HG03558 (cell line): ENCODE data around the gene PLA1A.
"Not testable (repeated sequence)": the region's sequence is repeated elsewhere in the genome, so short reads cannot be mapped to it uniquely, and the experiment has no call there.

Experiments used
- ATAC-seq: cut with Tn5 transposase; IDR thresholded peaks from one replicate; pipeline ENCODE4 v1.9.1; 2021; ENCODE audit warnings: moderate number of reproducible peaks; ENCODE audit not compliant: unreplicated experiment; ENCODE audit errors: extremely low read depth

Gene PLA1A

DNA sequence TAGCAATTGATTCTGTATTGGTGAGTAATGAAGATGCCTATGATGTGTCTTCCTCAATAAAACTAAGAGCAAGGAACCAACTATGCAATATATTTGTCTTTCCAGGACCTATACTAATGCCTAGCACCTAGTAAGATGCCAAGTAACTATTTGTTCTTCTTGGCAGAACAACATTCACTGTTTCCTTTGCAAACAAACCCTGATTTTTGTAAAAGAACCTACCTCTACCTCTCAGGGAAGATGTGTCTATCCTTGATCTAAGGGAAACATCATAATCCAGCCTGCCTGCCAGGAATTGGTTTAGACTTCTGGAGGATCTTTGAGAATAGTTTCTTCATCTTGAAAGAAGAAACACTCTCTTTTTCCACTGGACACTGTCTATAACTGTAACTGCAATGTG is 22.2 kb upstream of the PLA1A start:
- no peak for ATAC-seq

DNA sequence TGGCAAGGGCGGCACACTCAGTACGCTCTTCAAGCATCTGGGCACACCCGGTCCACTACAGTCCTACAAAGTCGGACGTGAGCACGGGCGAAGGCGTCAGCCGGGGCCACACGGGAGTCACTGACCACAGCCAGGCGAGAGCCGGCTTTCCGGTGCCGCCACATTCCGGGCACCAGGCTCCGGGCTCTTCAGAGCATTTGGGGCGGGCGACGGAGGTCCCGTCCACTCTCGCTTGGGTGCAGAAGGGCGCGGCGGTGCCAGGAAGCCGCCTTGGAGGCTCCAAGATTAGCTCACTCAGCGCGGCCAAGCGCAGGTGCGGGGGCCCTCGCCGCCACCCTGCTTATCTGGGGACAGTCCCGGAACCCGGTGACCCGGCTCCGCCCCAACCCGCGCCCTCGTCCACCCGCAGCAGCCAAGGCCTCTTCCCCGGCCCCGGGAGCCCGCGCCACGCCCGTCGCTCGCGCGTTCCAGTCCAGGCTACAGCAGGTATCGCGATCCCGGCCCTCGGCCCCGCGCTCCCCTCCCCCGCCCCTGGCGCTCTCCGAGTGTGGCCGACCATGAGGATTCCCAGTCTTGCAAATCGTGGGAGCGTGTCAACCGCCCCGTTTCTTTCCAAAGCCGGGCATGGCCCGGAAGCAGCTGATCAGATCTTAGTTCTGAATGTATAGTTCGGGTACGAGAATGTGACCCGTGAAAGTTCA is 18.2 kb upstream of the PLA1A start, which contains the start of gene ADPRH:
Gene ADPRH (plus strand): TSS at position 127 of the 701 bp plus-strand sequence. CDS start 2,678 bp downstream, outside the sequence.
- ATAC-seq: peak; percentile 41

DNA sequence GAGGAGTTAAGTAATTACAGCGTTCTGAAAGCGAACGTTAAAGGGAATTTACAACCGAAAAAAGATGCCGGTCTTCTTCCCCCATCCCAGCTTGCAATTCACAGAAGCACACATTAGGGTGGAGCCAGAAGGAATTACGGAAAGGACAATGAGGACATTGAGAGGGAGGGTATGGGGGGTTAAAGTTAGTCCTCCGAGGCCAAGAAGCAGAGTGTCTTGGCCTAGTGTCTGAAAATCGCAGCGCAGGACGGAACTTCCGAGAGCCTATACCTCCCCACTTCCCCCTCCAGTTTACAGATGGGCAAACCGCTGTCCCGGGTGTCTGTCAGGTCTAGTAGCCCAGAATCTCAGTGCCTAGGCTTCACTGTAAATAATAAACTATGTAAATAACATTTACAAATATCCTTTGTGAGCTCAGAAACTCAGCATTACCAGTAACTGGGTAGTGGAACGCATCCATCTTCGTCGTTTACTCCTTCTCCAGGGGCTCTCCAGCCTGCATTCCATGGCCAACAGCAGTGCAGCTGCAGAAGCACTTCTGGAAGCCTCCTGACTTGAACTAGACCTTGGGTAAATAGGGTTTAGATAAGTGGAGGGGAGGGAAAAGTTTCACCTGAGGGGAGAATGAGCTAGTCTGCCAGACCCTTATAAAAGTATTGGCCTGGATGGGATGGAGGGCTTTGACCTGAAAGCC is 17.5 kb upstream of the PLA1A start:
- peak; percentile 41 for ATAC-seq

- ATAC-seq: no peak
These were observed 15.5 kb upstream of the PLA1A start for GRCh38 chr3:119582178-119582577.

DNA sequence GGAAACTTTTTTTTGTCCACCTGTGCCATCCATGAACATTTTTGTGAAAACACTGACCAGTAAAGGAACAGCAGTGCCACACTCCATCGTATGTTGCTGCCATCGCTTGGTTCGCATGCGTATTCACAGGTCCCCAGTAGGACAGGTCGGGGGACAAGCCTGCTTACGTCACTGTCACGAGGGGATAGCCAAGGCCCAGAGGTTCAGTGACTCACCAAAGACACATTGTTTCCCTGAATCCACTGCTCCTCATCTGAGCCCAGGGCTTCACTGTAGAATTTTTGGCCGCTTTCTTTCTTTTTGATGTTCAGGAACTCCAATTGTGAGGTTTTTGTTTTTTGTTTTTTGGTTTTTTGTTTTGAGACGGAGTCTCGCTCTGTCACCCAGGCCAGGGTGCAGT is 12.5 kb upstream of the PLA1A start:
- ATAC-seq: no peak

DNA sequence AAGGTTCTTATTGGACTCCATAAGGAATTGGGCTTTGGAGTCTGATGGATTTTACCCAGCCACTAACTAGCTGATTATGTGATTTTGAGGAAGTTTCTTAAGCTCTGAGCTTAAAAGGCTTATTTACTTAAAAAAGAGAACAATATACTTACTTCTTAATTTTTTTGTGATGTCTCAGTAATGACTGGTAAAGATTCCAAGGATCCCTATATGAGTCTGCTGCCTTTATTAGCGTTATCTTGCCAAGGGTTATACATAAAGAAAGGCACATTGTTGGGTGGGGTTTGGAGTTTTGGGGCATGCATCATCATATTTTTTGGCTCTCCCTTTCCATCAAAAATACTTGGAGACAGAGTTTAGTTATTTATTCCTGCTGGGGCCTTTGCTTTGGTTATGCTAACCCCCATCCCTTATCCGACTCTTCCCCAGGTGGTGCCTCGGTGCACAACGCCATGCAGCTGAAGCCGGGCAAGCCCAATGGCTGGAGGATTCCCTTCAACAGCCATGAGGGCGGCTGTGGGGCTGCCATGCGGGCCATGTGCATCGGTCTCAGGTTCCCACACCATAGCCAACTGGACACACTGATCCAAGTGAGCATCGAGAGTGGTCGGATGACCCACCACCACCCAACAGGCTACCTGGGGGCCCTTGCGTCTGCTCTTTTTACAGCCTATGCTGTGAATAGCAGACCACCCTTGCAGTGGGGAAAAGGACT is 11.7 kb upstream of the PLA1A start:
- ATAC-seq: no peak

GRCh38 chr3:119586733-119587172 is 10.9 kb upstream of the PLA1A start:
- ATAC-seq: no peak

DNA sequence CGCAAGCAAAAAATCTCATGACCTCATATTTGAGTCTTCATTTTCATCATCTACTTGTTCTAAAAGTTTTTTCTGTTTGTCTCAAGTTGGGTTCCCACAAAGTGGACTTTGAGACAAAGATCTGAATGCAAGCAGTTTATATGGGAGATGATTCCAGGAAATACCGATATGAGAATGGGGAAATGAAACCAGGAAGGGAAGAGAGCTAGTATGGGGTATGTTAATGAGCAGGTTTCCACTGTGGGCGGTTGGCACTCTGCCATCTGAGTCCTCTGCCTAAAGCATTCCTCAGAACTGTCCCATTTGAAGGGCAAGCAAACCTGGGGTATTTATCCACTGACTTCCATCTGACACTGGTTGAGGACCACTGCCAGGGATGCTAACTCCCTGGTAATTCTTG is 9.6 kb upstream of the PLA1A start:
- no peak for ATAC-seq

DNA sequence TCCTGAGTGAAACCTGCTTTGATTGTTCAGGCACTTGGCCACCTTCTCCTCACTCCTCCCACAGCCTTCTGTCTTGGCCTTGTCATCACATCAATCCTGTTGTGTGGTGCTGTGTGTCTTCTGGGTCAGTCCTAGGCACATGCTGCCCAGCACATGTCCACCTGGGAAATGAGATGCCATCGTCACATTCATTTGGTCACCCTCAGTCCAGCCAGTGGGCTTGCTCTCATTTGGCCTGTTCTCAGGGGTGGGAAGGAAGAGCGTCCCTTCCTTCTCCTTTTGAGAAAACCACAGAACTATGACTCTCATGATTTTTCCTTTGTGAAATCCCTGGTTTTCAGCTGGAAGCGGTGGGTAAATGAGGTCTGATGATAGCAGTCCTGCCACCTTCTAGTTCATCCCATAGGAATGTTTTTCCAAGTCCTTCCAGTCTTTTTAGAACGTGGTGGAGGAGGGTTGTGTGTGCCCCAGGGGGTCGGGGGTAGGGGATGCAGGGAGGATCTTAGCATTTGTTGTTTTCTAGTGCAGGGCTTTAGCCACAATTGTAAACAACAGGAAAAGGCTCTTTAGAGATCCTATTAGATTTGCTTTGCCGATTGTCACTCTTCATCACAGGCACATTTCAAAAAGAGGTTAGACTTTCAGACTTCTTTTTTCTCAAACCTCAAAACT is 8.4 kb upstream of the PLA1A start:
- no peak for ATAC-seq

DNA sequence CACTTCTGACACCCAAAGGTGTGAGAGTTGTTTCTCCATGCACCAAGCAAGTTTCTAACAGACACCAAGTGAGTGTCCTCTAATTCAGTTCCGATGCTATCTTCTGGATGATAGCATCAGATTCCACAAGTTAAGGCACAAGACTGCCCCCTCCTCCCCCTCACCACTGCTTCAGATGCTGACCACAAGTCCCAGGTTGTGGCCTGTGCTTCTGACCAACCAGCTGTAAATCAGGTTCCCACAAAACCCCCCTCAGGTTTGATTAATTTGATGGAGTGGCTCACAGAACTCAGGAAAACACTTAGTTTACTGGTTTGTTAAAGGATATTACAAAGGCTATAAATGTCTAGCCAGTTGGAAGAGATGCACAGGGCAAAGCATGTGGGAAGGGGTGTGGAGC is 7.0 kb upstream of the PLA1A start:
- no peak for ATAC-seq

DNA sequence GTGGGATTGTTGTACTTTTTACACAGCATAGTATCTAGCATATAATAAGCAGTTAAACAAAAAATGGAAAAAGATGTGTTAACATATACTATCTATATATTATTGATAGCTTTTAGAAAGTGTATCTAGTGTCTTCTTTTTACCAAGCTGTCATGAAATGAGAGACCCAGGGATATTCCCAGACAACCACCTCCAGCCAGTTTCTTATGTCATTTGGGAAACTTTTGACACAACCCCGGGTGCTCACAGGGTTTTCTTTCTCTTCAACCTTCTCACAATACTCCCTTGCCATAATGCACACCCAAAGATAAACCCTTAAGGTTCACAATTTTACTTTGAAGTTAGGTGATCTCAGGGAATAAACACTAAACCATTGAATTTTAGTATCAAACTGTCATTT is 4.8 kb upstream of the PLA1A start:
- no peak for ATAC-seq

DNA sequence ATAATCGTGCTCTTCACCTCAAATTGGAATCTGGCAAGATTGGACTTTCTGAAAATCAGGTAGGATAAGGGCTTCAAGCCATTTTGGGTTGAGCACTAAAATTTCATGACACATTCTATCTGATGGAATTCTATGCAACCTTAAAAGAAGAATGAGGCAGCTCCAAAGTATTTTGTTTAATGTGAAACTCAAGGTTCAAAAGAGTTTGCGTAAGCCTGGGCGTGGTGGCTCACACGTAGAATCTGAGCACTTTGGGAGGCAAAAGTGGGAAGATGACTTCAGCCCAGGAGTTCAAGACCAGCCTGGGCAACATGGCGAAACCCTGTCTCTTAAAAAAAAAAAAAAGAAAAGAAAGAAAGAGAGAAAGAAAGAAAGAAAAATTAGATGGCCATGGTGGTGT is 3.6 kb upstream of the PLA1A start:
- no peak for ATAC-seq

GRCh38 chr3:119594929-119595328 is 2.8 kb upstream of the PLA1A start:
- ATAC-seq: not testable (repeated sequence)

DNA sequence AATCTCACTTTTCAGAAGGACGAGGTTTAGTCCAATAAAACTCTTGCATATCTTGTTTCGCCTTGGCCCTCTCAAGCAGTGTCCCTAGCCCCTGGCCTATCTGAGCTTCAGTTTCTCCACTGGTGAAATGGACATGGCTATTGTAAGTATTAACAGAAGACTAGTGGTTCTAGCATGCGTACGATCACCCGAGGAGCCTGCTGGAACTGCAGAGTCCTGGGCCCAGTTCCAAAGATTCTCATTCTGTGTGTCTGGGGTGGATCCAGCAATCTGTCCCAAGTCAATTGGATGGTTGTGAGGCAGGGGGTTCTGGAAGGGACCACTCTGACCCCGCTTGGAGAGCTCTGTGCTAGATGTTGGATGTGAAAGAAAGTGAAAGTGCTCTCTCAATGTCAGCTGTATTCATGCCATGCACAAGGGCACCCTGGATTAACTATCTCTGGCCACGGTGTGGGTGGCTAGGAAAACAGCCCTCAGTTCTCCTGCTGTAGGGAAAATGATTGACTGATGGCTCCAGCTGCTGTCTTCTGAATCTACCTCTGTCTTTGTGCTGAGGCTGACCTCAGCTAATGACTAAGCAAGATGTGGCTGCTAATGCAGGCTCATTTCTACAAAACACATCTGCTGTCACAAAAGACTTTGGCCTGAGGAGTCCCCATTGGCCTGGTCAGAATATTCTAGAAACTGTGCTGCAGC is 1.9 kb upstream of the PLA1A start:
- ATAC-seq: no peak

- no peak for ATAC-seq
These were observed 1.3 kb upstream of the PLA1A start for GRCh38 chr3:119596398-119596797.

- ATAC-seq: peak; percentile 30
These were observed 869 bp downstream of the PLA1A start for GRCh38 chr3:119598410-119599098.

GRCh38 chr3:119599558-119600174 is 2.0 kb downstream of the PLA1A start:
- ATAC-seq: no peak

DNA sequence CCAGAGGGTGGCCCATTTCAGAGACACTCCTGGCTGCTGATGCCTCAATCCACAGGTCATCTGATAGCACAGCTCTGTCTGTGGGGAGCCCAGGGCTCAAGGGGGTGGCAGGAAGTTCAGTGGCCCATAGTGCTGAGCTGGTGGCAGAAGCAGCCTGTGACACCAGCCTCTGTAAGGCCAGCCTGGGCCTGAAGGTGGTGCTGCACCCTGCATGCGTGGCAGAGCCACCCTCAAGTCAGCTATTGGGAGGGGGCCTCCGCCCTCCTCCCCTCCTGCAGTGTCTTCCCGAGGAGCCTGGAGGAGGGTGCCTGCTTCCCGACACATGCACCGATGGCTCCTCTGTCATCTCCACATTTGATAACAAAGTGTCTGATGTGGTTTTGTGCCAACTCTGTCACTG is 3.0 kb downstream of the PLA1A start:
- ATAC-seq: peak; percentile 51

- ATAC-seq: no peak
These were observed 3.5 kb downstream of the PLA1A start for GRCh38 chr3:119601154-119601553.
